Measurements from ENCODE around the gene SAMD14. TPM values are rescaled to one million over a fixed set of nuclear protein-coding genes. Genes with fewer than 3 reads are reported as not detected.

The SAMD14 gene
- total RNA-seq, 1 experiment from 2014 or later: 5.9 TPM

DNA sequence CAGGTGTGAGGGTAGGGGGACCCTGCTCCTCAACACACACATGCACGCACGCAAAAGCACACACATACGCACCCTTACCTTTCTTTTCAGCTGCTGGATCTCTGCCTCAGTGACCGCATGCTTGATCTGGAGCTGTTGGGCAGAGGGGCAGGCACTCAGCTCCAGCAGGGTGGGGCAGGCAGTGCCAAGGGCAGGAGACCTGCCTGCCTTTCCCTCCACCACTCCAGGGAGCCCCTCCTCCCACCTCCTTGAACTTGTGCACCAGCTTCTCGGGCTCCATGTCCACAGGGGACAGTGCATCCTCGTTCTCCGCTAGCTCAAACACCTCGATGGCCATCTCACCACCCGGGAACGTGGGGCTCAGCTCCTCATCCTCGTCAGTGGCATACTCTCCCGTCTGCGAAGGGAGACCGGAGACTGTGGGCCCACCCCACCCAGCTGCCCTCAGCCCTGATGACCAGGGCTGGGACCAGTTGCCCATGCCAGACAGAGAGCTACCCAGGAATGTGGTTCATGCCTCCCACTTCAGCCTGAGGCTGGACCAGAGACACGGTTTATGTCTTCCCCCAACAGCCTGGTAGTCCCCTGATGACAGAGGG is 9.3 kb upstream of the SAMD14 start:
- no peaks in the 10 kb centered on the region for H3K27me3 Mint-ChIP-seq (ENCODE audit: low read depth)
- ChIA-PET CTCF (interaction anchor here (0.6 to 4.6 kb wide), 15 partner anchors 9 to 222 kb away, joined by 3 to 52 read pairs (median 4); partner anchors contain the start of genes PPP1R9B, SAMD14 and SGCA), POLR2A (interaction anchor here (1.2 kb wide), 1 partner anchor 9 kb away, joined by 3 read pairs; no protein-coding TSS in a partner anchor)
- no peak for ATAC-seq
- H3K27ac Mint-ChIP-seq: no peak overlapping the region; the same call in 1 of the 2 replicates
- peaks cover 50% of the 10 kb centered on the region for H3K36me3 Mint-ChIP-seq
- H3K4me3 Mint-ChIP-seq: no peak overlapping the region
- no peak for DNase-seq (ENCODE audit: low spot score)
- TF ChIP-seq FOXP1 (CRISPR knock-in tag; IDR thresholded peaks at IDR 0.05; ENCODE audit: borderline replicate concordance) (no peak), ELF4 (CRISPR knock-in tag; IDR thresholded peaks at IDR 0.05; ENCODE audit: low read depth) (no peak), ZNF396 (CRISPR knock-in tag; IDR thresholded peaks at IDR 0.05; ENCODE audit: borderline replicate concordance) (no peak), SP1 (CRISPR knock-in tag; conservative IDR thresholded peaks at IDR 0.05) (no peak), ZBTB21 (CRISPR knock-in tag; IDR thresholded peaks at IDR 0.05; ENCODE audit: borderline replicate concordance) (no peak), NR2C2 (CRISPR knock-in tag; IDR thresholded peaks at IDR 0.05) (no peak), RORB (CRISPR knock-in tag; IDR thresholded peaks at IDR 0.05) (no peak)
- TF ChIP-seq, protein P1, sequence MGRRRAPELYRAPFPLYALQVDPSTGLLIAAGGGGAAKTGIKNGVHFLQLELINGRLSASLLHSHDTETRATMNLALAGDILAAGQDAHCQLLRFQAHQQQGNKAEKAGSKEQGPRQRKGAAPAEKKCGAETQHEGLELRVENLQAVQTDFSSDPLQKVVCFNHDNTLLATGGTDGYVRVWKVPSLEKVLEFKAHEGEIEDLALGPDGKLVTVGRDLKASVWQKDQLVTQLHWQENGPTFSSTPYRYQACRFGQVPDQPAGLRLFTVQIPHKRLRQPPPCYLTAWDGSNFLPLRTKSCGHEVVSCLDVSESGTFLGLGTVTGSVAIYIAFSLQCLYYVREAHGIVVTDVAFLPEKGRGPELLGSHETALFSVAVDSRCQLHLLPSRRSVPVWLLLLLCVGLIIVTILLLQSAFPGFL (CRISPR knock-in tag; IDR thresholded peaks at IDR 0.05; ENCODE audit: borderline replicate concordance): no peak
- TF ChIP-seq, protein P2, sequence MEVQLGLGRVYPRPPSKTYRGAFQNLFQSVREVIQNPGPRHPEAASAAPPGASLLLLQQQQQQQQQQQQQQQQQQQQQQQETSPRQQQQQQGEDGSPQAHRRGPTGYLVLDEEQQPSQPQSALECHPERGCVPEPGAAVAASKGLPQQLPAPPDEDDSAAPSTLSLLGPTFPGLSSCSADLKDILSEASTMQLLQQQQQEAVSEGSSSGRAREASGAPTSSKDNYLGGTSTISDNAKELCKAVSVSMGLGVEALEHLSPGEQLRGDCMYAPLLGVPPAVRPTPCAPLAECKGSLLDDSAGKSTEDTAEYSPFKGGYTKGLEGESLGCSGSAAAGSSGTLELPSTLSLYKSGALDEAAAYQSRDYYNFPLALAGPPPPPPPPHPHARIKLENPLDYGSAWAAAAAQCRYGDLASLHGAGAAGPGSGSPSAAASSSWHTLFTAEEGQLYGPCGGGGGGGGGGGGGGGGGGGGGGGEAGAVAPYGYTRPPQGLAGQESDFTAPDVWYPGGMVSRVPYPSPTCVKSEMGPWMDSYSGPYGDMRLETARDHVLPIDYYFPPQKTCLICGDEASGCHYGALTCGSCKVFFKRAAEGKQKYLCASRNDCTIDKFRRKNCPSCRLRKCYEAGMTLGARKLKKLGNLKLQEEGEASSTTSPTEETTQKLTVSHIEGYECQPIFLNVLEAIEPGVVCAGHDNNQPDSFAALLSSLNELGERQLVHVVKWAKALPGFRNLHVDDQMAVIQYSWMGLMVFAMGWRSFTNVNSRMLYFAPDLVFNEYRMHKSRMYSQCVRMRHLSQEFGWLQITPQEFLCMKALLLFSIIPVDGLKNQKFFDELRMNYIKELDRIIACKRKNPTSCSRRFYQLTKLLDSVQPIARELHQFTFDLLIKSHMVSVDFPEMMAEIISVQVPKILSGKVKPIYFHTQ (CRISPR knock-in tag; IDR thresholded peaks at IDR 0.05): no peak
- TF ChIP-seq, protein P3, sequence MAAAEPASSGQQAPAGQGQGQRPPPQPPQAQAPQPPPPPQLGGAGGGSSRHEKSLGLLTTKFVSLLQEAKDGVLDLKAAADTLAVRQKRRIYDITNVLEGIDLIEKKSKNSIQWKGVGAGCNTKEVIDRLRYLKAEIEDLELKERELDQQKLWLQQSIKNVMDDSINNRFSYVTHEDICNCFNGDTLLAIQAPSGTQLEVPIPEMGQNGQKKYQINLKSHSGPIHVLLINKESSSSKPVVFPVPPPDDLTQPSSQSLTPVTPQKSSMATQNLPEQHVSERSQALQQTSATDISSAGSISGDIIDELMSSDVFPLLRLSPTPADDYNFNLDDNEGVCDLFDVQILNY (CRISPR knock-in tag; IDR thresholded peaks at IDR 0.05): no peak
- TF ChIP-seq, protein P4, sequence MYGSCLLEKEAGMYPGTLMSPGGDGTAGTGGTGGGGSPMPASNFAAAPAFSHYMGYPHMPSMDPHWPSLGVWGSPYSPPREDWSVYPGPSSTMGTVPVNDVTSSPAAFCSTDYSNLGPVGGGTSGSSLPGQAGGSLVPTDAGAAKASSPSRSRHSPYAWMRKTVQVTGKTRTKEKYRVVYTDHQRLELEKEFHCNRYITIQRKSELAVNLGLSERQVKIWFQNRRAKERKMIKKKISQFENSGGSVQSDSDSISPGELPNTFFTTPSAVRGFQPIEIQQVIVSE (CRISPR knock-in tag; IDR thresholded peaks at IDR 0.05; ENCODE audit: borderline replicate concordance): no peak
- TF ChIP-seq, protein P5, sequence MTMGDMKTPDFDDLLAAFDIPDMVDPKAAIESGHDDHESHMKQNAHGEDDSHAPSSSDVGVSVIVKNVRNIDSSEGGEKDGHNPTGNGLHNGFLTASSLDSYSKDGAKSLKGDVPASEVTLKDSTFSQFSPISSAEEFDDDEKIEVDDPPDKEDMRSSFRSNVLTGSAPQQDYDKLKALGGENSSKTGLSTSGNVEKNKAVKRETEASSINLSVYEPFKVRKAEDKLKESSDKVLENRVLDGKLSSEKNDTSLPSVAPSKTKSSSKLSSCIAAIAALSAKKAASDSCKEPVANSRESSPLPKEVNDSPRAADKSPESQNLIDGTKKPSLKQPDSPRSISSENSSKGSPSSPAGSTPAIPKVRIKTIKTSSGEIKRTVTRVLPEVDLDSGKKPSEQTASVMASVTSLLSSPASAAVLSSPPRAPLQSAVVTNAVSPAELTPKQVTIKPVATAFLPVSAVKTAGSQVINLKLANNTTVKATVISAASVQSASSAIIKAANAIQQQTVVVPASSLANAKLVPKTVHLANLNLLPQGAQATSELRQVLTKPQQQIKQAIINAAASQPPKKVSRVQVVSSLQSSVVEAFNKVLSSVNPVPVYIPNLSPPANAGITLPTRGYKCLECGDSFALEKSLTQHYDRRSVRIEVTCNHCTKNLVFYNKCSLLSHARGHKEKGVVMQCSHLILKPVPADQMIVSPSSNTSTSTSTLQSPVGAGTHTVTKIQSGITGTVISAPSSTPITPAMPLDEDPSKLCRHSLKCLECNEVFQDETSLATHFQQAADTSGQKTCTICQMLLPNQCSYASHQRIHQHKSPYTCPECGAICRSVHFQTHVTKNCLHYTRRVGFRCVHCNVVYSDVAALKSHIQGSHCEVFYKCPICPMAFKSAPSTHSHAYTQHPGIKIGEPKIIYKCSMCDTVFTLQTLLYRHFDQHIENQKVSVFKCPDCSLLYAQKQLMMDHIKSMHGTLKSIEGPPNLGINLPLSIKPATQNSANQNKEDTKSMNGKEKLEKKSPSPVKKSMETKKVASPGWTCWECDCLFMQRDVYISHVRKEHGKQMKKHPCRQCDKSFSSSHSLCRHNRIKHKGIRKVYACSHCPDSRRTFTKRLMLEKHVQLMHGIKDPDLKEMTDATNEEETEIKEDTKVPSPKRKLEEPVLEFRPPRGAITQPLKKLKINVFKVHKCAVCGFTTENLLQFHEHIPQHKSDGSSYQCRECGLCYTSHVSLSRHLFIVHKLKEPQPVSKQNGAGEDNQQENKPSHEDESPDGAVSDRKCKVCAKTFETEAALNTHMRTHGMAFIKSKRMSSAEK (CRISPR knock-in tag; IDR thresholded peaks at IDR 0.05; ENCODE audit: borderline replicate concordance): no peak
- TF ChIP-seq, protein P6, sequence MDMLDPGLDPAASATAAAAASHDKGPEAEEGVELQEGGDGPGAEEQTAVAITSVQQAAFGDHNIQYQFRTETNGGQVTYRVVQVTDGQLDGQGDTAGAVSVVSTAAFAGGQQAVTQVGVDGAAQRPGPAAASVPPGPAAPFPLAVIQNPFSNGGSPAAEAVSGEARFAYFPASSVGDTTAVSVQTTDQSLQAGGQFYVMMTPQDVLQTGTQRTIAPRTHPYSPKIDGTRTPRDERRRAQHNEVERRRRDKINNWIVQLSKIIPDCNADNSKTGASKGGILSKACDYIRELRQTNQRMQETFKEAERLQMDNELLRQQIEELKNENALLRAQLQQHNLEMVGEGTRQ (CRISPR knock-in tag; IDR thresholded peaks at IDR 0.05): no peak
- TF ChIP-seq, protein P7, sequence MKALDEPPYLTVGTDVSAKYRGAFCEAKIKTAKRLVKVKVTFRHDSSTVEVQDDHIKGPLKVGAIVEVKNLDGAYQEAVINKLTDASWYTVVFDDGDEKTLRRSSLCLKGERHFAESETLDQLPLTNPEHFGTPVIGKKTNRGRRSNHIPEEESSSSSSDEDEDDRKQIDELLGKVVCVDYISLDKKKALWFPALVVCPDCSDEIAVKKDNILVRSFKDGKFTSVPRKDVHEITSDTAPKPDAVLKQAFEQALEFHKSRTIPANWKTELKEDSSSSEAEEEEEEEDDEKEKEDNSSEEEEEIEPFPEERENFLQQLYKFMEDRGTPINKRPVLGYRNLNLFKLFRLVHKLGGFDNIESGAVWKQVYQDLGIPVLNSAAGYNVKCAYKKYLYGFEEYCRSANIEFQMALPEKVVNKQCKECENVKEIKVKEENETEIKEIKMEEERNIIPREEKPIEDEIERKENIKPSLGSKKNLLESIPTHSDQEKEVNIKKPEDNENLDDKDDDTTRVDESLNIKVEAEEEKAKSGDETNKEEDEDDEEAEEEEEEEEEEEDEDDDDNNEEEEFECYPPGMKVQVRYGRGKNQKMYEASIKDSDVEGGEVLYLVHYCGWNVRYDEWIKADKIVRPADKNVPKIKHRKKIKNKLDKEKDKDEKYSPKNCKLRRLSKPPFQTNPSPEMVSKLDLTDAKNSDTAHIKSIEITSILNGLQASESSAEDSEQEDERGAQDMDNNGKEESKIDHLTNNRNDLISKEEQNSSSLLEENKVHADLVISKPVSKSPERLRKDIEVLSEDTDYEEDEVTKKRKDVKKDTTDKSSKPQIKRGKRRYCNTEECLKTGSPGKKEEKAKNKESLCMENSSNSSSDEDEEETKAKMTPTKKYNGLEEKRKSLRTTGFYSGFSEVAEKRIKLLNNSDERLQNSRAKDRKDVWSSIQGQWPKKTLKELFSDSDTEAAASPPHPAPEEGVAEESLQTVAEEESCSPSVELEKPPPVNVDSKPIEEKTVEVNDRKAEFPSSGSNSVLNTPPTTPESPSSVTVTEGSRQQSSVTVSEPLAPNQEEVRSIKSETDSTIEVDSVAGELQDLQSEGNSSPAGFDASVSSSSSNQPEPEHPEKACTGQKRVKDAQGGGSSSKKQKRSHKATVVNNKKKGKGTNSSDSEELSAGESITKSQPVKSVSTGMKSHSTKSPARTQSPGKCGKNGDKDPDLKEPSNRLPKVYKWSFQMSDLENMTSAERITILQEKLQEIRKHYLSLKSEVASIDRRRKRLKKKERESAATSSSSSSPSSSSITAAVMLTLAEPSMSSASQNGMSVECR (CRISPR knock-in tag; IDR thresholded peaks at IDR 0.05; ENCODE audit: borderline replicate concordance): no peak
- H3K4me1 Mint-ChIP-seq: peaks cover 11% of the 10 kb centered on the region
- no peaks in the 10 kb centered on the region for H3K9me3 Mint-ChIP-seq

Data from WTC11 (cell line).